K562 (cell line): ENCODE results near the gene UQCR11. TPM values are rescaled to one million over a fixed set of nuclear protein-coding genes. Genes with fewer than 3 reads are reported as not detected.
A peak's percentile ranks its signal among the peaks of the same experiment; 100 is the strongest.

Experiments used
- ATAC-seq: fragments of 200-7000 bp; cut with Tn5 transposase; 3 replicates; pipeline ENCODE4 v1.9.1; 2020; ENCODE audit warnings: moderate library complexity
- BruUV-seq: library from RNA; stranded (reverse); fragments of 400-500 nt; replicated peaks from 2 replicates; lab custom pipeline; 2021; lab: Mats Ljungman, UMichigan
- CTCF ChIA-PET: fragments of 300-600 bp; formaldehyde crosslinking; extraction: SDS; loops from one replicate; lab custom pipeline; 2021; ENCODE audit warnings: low intra/inter-chr PET ratio; lab: Yijun Ruan, JAX
- POLR2A ChIA-PET: fragments of 300-600, 350-650 bp; sonication (Branson Sonifier 250); formaldehyde crosslinking; extraction: SDS; loops from one replicate; lab custom pipeline; 2021; ENCODE audit warnings: antibody characterized with exemption, inconsistent platforms; lab: Yijun Ruan, JAX
- DNase-seq, 4 experiments: peaks; one replicate each; pipeline versions ENCODE4 v3.0.0 to v3.0.0-alpha.2; 2011 to 2018; ENCODE audit warnings: low spot score in 3 of 4, mixed read lengths in 3 of 4; ENCODE audit errors: extremely low read depth in 1 of 4
- FAIRE-seq: peaks from 2 replicates; lab custom pipeline; 2011; peaks lifted over from hg19 to GRCh38; lab: Jason Lieb, UNC
- H2AFZ ChIP-seq: 2 replicates; pipeline ENCODE4 v1.6.0; 2011; ENCODE audit warnings: low read depth, low read length, control low read depth, inconsistent platforms
- H3K27ac ChIP-seq: fragments of 200-600 bp; 3 replicates; pipeline ENCODE4 v1.8.0; 2011; ENCODE audit warnings: low read depth, mild to moderate bottlenecking, control low read depth, inconsistent platforms, low read length, moderate library complexity, mixed read lengths; ENCODE audit errors: extremely low read depth
- H3K27me3 ChIP-seq, 2 experiments: fragments of 300-600 bp in 1 of 2; 2 replicates in 1 of 2; 3 replicates in 1 of 2; pipeline versions ENCODE4 v1.6.0 to v1.8.0; 2011; ENCODE audit warnings: inconsistent platforms in 2 of 2, low read length in 2 of 2, mild to moderate bottlenecking in 1 of 2, mixed read lengths in 1 of 2, moderate library complexity in 1 of 2; ENCODE audit not compliant: control insufficient read depth in 2 of 2, insufficient read depth in 2 of 2
- H3K36me3 ChIP-seq: fragments of 300-600 bp; 3 replicates; pipeline ENCODE4 v1.8.0; 2011; ENCODE audit warnings: mild to moderate bottlenecking, low read length, inconsistent platforms; ENCODE audit not compliant: control insufficient read depth, insufficient read depth
- H3K4me1 ChIP-seq, 2 experiments: fragments of 200-600 bp in 1 of 2; replicated peaks in 1 of 2; 2 replicates in 1 of 2; 3 replicates in 1 of 2; pipeline versions ENCODE4 v1.5.1 to v1.8.0; 2011; ENCODE audit warnings: inconsistent platforms in 2 of 2, low read length in 2 of 2, mild to moderate bottlenecking in 1 of 2, mixed read lengths in 1 of 2, moderate library complexity in 1 of 2; ENCODE audit not compliant: control insufficient read depth in 2 of 2, insufficient read depth in 2 of 2
- H3K4me2 ChIP-seq: 2 replicates; pipeline ENCODE4 v1.6.1; 2011; ENCODE audit warnings: low read length, control low read depth, inconsistent platforms, mixed read lengths; ENCODE audit not compliant: insufficient read depth
- H3K4me3 ChIP-seq: fragments of 200-600 bp; sonication (generic), shearing (Covaris generic); 2 replicates; pipeline ENCODE4 v1.5.1; 2016; ENCODE audit warnings: control low read depth, inconsistent platforms
- H3K79me2 ChIP-seq: fragments of 200-600 bp; 3 replicates; pipeline ENCODE4 v1.8.0; 2011; ENCODE audit warnings: low read length, inconsistent platforms; ENCODE audit not compliant: control insufficient read depth, insufficient read depth
- H3K9ac ChIP-seq, 2 experiments: 2 replicates each; pipeline versions ENCODE4 v1.6.0 to v1.6.1; 2011; ENCODE audit warnings: low read depth in 2 of 2, low read length in 2 of 2, control low read depth in 1 of 2, inconsistent platforms in 1 of 2, mild to moderate bottlenecking in 1 of 2, mixed read lengths in 1 of 2; ENCODE audit not compliant: insufficient read depth in 1 of 2
- H3K9me1 ChIP-seq: one replicate; pipeline ENCODE4 v1.6.0; 2011; ENCODE audit warnings: inconsistent platforms, mild to moderate bottlenecking, low read length, moderate library complexity; ENCODE audit not compliant: control insufficient read depth, insufficient read depth
- H3K9me3 ChIP-seq: replicated peaks from 2 replicates; pipeline ENCODE4 v1.5.1; 2011; ENCODE audit warnings: low read depth, low read length, inconsistent platforms; ENCODE audit not compliant: control insufficient read depth, insufficient read depth
- H4K20me1 ChIP-seq: replicated peaks from 2 replicates; pipeline ENCODE4 v1.6.1; 2011; ENCODE audit warnings: low read length, inconsistent platforms, mixed read lengths; ENCODE audit not compliant: control insufficient read depth, insufficient read depth
- ELF2 ChIP-seq: fragments of 250-450 bp; sonication (Bioruptor Pico); IDR thresholded peaks from 2 replicates; pipeline ENCODE4 v1.5.0; 2021; ENCODE audit warnings: mild to moderate bottlenecking
- KDM4B ChIP-seq, 2 experiments: fragments of 450-650 bp in 1 of 2; sonication (generic) in 1 of 2; IDR thresholded peaks; 2 replicates each; pipeline ENCODE4 v1.6.1; 2016 to 2017; ENCODE audit warnings: borderline replicate concordance in 2 of 2, antibody characterized with exemption in 1 of 2, low read depth in 1 of 2, mild to moderate bottlenecking in 1 of 2
- NFXL1 ChIP-seq: fragments of 450-650 bp; formaldehyde crosslinking; IDR thresholded peaks from 2 replicates; pipeline ENCODE4 v1.4.0; 2021; ENCODE audit warnings: mild to moderate bottlenecking
- POLR2G ChIP-seq: fragments of 200-400 bp; formaldehyde crosslinking; IDR thresholded peaks from 2 replicates; pipeline ENCODE4 v1.6.1; 2017; ENCODE audit warnings: low read depth, mild to moderate bottlenecking, antibody characterized with exemption, low read length, moderate library complexity
- XRCC3 ChIP-seq: fragments of 450-650 bp; IDR thresholded peaks from 2 replicates; pipeline ENCODE4 v1.6.1; 2017; ENCODE audit warnings: mild to moderate bottlenecking, moderate library complexity
- ZNF316 ChIP-seq: fragments of 450-650 bp; IDR thresholded peaks from 2 replicates; pipeline ENCODE4 v1.6.1; 2016
- ZNF77 ChIP-seq: fragments of 250-450 bp; sonication (Bioruptor Pico); IDR thresholded peaks from 2 replicates; pipeline ENCODE4 v1.5.0; 2020
- ZNF778 ChIP-seq: fragments of 450-650 bp; formaldehyde crosslinking; IDR thresholded peaks from 2 replicates; pipeline ENCODE4 v1.4.0; 2020; ENCODE audit warnings: mild to moderate bottlenecking, moderate library complexity
- WGBS: fragments of 100-300 bp; shearing (Covaris generic); methylation state at CpG from one replicate; pipeline ENCODE4 v1.1.6; 2016; ENCODE audit warnings: low coverage, mixed read lengths; ENCODE audit not compliant: insufficient coverage; ENCODE audit errors: missing lambda C conversion rate; 5-methylcytosine and 5-hydroxymethylcytosine counted together
- in situ Hi-C: fragments of 300-500 bp; cut with MboI; formaldehyde crosslinking; loops from 4 replicates; pipeline ENCODE4 v1.15.0; 2018; ENCODE audit warnings: inconsistent platforms, mixed read lengths
- intact Hi-C: fragments of 100-400 bp; cut with micrococcal nuclease; formaldehyde crosslinking; loops from 2 replicates; pipeline ENCODE4 v1.14.2; 2022
- polyA plus RNA-seq, 8 experiments: library from polyadenylated mRNA; depleted of rRNA in 4 of 8; stranded (reverse) in 5 of 8; unstranded in 3 of 8; fragments of >200 nt; fragmentation: Nextera tagmentation in 2 of 8; fragmentation: Illumina TruSeq in 1 of 8; extraction: Ambion mirVana in 2 of 8; extraction: Trizol in 1 of 8; gene quantifications; 2 replicates each; pipeline versions ENCODE4 v1.2.1 to v1.2.3, GENCODE V29; 2011 to 2014; ENCODE audit warnings: inconsistent platforms in 1 of 8, missing spikeins in 1 of 8
- total RNA-seq, 7 experiments: library from RNA; depleted of rRNA in 6 of 7; stranded (reverse); fragments of >200 nt in 6 of 7; fragmentation: Illumina TruSeq in 2 of 7; extraction: Trizol in 2 of 7; gene quantifications; 2 replicates each; pipeline versions ENCODE4 v1.2.1 to v1.2.3, GENCODE V29; 2011 to 2021; ENCODE audit warnings: low replicate concordance in 1 of 7
- TF ChIP-seq, protein P1 (sequence below): IDR thresholded peaks from 2 replicates; pipeline ENCODE4 v1.6.1; 2011; ENCODE audit warnings: borderline replicate concordance, low read depth, mild to moderate bottlenecking, moderate library complexity, low read length; ENCODE audit not compliant: insufficient read depth, poor library complexity, severe bottlenecking

UQCR11 gene
- total and polyA plus RNA-seq, 9 of the 15 experiments (the other 6 are each of a cell fraction or from before 2014, with no cell fraction given), result 57.6 to 394 (median 259) TPM

DNA sequence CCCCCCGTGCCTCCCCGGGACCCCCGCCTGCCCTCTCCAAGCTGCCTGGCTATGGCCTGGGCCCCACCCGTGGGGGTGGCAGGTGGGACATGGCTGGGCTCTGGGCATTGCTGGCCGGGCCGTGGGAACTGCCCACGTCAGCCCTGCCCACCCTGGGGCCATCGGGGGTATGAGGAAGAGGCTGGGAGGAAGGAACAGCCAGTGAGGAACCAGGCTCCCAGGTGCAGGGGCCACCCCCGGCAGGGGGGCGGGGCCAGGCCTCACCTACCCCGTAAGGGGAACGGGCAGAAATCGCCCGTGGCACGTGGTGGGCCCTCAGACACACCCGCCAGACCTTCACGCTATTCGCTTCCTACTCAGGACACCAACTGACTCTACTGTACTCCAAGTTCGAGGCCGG lies 24.8 kb upstream of the UQCR11 start:
- no peak overlapping the region for H3K4me3 ChIP-seq
- H3K9me1 ChIP-seq, result peaks cover 5% of the 10 kb centered on the region
- 96% methylated on average over 7 of the region's 20 CpGs for WGBS
- no peaks in the 10 kb centered on the region for H4K20me1 ChIP-seq
- H3K79me2 ChIP-seq, result peaks cover 49% of the 10 kb centered on the region
- ATAC-seq (no peak), DNase-seq (no peak), FAIRE-seq (no peak)
- no peaks in the 10 kb centered on the region for H3K27me3 ChIP-seq
- H3K9ac ChIP-seq, result peak overlapping the region in 1 of 2 experiments; percentile 8; a peak in 1 of 4 replicates
- POLR2A ChIA-PET, result interaction anchor here (0.5 kb wide), 1 partner anchor 11 kb away, joined by 3 read pairs; no protein-coding TSS in a partner anchor
- BruUV-seq, result no TSS peak
- peaks cover 19 to 76% of the 10 kb centered on the region in 2 experiments for H3K4me1 ChIP-seq
- intact Hi-C loops, result no loop called here
- no peak overlapping the region for H3K4me2 ChIP-seq
- H3K27ac ChIP-seq, result no peak overlapping the region
- no peak overlapping the region for H2AFZ ChIP-seq
- H3K9me3 ChIP-seq, result no peaks in the 10 kb centered on the region
- peaks cover 74% of the 10 kb centered on the region for H3K36me3 ChIP-seq
- CTCF ChIA-PET, result no interaction called here
- in situ Hi-C loops, result no loop called here
- TF ChIP-seq ELF2 (CRISPR knock-in tag) (no peak), ZNF77 (CRISPR knock-in tag) (no peak), XRCC3 (no peak), KDM4B (IDR thresholded peaks at IDR 0.05; ENCODE audit: borderline replicate concordance in 2 of 2, low read depth in 1 of 2) (no peak), ZNF316 (no peak), POLR2G (0 out of 2 replicates have a peak, but pooled peaks have one; percentile 14), ZNF778 (CRISPR knock-in tag) (no peak), NFXL1 (CRISPR knock-in tag) (no peak)
- TF ChIP-seq, protein P1, sequence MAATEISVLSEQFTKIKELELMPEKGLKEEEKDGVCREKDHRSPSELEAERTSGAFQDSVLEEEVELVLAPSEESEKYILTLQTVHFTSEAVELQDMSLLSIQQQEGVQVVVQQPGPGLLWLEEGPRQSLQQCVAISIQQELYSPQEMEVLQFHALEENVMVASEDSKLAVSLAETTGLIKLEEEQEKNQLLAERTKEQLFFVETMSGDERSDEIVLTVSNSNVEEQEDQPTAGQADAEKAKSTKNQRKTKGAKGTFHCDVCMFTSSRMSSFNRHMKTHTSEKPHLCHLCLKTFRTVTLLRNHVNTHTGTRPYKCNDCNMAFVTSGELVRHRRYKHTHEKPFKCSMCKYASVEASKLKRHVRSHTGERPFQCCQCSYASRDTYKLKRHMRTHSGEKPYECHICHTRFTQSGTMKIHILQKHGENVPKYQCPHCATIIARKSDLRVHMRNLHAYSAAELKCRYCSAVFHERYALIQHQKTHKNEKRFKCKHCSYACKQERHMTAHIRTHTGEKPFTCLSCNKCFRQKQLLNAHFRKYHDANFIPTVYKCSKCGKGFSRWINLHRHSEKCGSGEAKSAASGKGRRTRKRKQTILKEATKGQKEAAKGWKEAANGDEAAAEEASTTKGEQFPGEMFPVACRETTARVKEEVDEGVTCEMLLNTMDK, result no peak
